ENCODE measurements around the gene ADCY5.

Gene ADCY5

DNA sequence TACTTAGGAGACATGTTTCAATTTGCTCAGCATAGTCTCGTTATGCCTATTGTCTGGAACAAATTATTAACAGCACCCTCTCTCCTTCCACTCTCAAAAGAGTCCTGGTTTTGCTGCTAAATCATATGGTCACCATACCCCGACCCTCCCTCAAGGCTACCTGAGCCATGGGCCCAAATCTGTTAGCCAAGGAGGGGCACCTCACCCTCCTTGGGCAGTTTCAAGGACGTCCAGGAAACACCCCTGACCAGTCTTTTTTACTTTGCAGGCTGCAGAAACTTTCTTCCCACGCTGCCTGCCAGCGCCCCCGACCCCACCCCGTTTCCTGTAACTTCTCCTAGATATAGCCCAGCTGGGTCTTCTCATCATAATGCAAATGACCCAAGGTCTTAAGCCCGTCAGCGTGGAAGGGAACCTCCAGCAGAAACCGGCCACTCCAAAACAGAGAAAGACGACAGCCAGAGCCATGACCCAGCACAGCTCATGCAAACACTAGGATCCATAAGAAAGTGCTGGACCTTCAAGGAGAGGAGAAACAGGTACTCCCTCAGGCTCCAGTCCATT, 62.3 kb downstream of the ADCY5 start:
- DNase-seq (ENCODE audit: low read depth in 2 of 2): no peak

- DNase-seq (ENCODE audit: low read depth in 2 of 2): no peak
Observed at GRCh38 chr3:123385981-123386380, 62.9 kb downstream of the ADCY5 start.

GRCh38 chr3:123385499-123385898, 63.4 kb downstream of the ADCY5 start:
- no peak for DNase-seq (ENCODE audit: low read depth in 2 of 2)

DNA sequence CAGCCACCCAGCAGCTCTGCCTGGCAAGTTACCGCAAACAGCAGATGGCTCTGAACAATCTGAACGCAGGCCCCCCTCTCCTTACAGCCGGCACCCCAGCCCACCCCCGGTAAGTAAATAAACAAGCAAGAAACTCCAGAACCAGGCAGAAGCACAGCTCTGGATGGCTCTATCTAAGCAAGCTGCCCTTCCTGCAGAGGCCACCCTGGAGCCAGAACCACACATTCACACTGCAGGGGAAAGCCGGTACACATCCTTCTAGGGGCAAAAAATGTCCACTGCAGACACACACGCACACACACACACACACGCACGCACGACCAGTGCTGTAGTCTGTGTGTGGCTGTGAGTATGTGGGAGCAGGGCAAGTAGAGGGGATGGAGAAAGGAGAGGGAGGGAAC, 63.9 kb downstream of the ADCY5 start:
- no peak for DNase-seq (ENCODE audit: low read depth in 2 of 2)

GRCh38 chr3:123384256-123384655, 64.6 kb downstream of the ADCY5 start:
- DNase-seq (ENCODE audit: low read depth in 2 of 2): no peak

DNA sequence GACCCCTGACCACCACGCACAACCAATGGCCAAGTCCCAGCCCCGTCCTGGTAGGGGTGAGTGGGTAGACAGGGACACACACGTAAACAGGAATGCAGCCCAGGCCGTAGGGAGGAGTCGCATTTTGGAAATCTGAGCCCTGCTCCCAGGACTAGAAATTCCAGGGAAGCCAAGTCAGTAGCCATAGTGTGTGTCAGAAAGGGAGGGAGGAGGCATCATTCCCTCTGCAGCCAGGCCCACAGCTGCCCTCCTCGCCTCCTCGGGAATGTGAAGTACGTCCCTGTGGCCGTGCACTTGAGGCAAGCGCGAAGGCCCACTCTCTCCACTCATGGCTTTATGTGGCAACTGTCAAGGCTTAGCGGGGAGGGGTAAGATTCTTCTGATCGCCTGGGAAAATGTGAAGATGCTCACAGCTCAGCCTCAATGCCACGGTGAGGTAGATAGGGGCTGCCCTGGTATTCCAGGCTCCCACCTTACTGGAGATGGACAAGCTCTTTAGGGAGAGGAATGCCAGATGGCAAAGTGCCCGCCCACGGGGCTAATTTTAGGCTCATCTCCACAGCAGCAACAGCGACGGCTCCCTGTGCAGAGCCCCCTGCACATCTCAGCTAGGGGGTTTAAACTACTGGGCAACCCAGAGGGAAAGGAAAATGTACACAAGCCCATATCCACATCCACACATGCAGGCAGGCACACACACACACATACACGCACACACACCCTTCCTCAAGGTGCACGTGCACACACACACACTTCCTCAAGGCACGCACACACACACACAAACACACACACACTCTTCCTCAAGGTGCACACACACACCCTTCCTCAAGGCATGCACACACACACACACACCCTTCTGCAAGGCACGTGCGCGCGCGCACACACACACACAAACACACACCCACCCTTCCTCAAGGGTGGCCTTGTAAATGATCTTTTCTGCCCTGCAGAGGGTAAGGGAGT, 65.5 kb downstream of the ADCY5 start:
- DNase-seq (ENCODE audit: low read depth in 2 of 2): no peak

DNA sequence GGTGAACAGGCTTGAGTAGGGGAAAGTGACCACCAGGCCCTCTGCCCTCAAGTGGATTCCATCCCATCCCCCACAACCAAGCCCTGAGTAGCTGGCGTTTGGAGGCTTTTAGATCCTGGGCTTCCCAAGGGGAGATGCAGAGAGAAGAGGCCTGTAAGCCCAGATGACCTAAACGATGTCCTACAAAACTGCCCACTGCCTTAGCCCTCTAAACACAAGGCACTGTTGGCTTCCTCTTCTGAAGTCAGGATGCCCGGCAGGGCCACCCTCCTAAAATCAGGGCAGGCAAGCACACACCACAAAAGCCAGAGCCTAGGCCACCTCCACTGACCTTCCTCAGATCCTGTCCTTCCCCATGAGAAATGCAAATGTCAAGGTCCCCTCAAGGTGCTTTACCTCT, 68.6 kb downstream of the ADCY5 start:
- DNase-seq (ENCODE audit: low read depth in 2 of 2): no peak

- no peak for DNase-seq (ENCODE audit: low read depth in 2 of 2)
Observed at GRCh38 chr3:123379041-123379830, 69.7 kb downstream of the ADCY5 start.

- DNase-seq (ENCODE audit: low read depth in 2 of 2): no peak
Observed at GRCh38 chr3:123378409-123378915, 70.4 kb downstream of the ADCY5 start.

DNA sequence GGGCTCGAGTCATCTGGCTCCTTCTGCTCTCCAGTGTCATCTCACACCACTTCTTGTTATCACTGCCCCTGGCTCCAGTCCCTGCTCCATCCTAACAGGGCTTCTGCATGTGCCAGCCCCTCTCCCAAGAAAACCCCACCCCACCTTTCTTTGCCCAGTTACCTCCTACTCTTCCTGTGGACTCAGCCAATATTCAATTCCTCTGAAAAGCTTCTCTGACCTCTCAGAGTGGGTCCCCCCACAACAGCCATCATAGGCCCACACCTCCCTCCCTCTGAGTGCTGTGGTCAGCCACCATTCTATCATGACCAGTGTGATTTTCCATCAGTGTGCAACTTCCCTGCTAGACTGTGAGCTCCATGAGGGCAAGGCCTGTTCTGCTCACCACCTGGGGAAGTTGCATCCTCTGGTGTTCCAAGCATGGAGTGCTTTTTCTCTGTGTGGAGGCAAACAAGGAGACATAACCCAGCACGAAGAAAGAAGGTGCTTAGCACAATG, 71.6 kb downstream of the ADCY5 start:
- no peak for DNase-seq (ENCODE audit: low read depth in 2 of 2)

- DNase-seq (ENCODE audit: low read depth in 2 of 2): no peak
Observed at GRCh38 chr3:123376451-123377242, 72.2 kb downstream of the ADCY5 start.

GRCh38 chr3:123375014-123375940, 73.6 kb downstream of the ADCY5 start:
- no peak for DNase-seq (ENCODE audit: low read depth in 2 of 2)

GRCh38 chr3:123374016-123374415, 74.9 kb downstream of the ADCY5 start:
- DNase-seq (ENCODE audit: low read depth in 2 of 2): no peak

DNA sequence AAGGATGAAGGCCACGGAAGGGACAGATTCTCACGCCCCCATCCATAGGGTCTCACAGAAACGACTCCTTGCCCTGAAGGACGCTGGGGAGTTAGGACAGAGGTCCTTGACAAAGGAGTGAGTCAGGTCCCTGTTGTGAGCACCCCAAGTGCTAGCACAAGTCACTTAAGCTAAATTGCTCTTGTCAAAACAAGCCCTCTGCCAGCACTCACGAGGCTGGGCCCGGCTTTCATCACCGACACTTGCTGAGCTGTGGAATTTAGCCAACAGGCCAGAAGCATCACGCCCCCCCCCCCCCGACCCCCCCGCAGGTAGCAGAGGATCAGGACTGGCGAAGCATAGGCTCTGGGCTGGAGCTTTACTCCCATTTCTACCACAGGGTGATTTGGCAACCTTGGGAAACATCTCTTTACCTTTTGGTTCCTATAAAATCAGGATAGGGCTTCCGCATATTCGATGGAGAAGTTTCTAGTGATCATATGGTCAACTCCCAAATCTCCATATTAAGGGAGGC, 75.4 kb downstream of the ADCY5 start:
- no peak for DNase-seq (ENCODE audit: low read depth in 2 of 2)

GRCh38 chr3:123372686-123373473, 76.0 kb downstream of the ADCY5 start:
- no peak for DNase-seq (ENCODE audit: low read depth in 2 of 2)

GRCh38 chr3:123371859-123372685, 76.8 kb downstream of the ADCY5 start:
- no peak for DNase-seq (ENCODE audit: low read depth in 2 of 2)

DNA sequence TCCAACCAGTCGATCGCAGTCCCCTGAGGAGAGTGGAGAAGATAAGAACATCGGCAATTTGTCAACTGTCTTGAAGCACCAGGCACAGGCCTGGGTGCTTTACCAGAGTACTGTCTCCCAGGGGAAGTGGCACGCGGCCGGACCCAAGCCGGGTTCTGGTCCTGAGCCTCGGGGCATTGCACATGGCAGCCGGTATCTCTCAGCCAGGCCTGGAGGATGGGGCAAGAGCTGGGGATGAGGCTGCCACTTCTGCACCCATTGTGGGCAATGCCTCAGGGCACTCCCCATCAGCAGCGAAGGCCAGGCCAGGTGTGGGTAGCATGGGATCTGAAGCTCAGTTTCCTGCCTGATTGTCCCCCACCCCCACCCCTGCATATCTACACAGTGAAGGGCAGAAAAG, 77.5 kb downstream of the ADCY5 start:
- no peak for DNase-seq (ENCODE audit: low read depth in 2 of 2)

- DNase-seq (ENCODE audit: low read depth in 2 of 2): no peak
Observed at GRCh38 chr3:123370819-123371218, 78.1 kb downstream of the ADCY5 start.
